Neuronal stem cell (in vitro differentiated cells): ENCODE data around the gene IL36A.

ENCODE experiments used
- DNase-seq: peaks from one replicate; pipeline ENCODE4 v3.0.0-alpha.2; 2013; ENCODE audit warnings: low spot score
- H2AFZ ChIP-seq: one replicate; pipeline ENCODE4 v1.6.1; 2013; ENCODE audit warnings: mild to moderate bottlenecking, low read length, inconsistent platforms
- H2AK5ac ChIP-seq: 2 replicates; pipeline ENCODE4 v1.6.1; 2013; ENCODE audit warnings: low read depth, mild to moderate bottlenecking, inconsistent platforms, low read length, moderate library complexity, mixed read lengths
- H2BK120ac ChIP-seq: 2 replicates; pipeline ENCODE4 v1.6.1; 2013; ENCODE audit warnings: low read depth, mild to moderate bottlenecking, inconsistent platforms, low read length, moderate library complexity, mixed read lengths
- H2BK12ac ChIP-seq: one replicate; pipeline ENCODE4 v1.6.1; 2013; ENCODE audit warnings: low read length, inconsistent platforms
- H2BK15ac ChIP-seq: 2 replicates; pipeline ENCODE4 v1.6.1; 2013; ENCODE audit warnings: mild to moderate bottlenecking, low read length, inconsistent platforms, mixed read lengths
- H2BK5ac ChIP-seq: one replicate; pipeline ENCODE4 v1.6.1; 2013; ENCODE audit warnings: inconsistent platforms, mild to moderate bottlenecking, low read length, moderate library complexity
- H3K14ac ChIP-seq: one replicate; pipeline ENCODE4 v1.6.1; 2013; ENCODE audit warnings: low read length, inconsistent platforms
- H3K18ac ChIP-seq: 2 replicates; pipeline ENCODE4 v1.6.1; 2013; ENCODE audit warnings: low read length, inconsistent platforms
- H3K23ac ChIP-seq: 2 replicates; pipeline ENCODE4 v1.6.1; 2013; ENCODE audit warnings: low read depth, mild to moderate bottlenecking, mixed read lengths, low read length, inconsistent platforms; ENCODE audit not compliant: poor library complexity
- H3K27ac ChIP-seq: replicated peaks from 3 replicates; pipeline ENCODE4 v1.5.1; 2013; ENCODE audit warnings: low read length, inconsistent platforms
- H3K27me3 ChIP-seq, 3 experiments: 2 replicates each; pipeline ENCODE4 v1.6.1; 2013; ENCODE audit warnings: low read length in 3 of 3, mild to moderate bottlenecking in 2 of 3, inconsistent platforms in 1 of 3, low read depth in 1 of 3, mixed read lengths in 1 of 3, moderate library complexity in 1 of 3; ENCODE audit not compliant: control insufficient read depth in 3 of 3, insufficient read depth in 3 of 3
- H3K36me3 ChIP-seq, 2 donors: replicated peaks in 1 of 2; 2 replicates each; pipeline ENCODE4 v1.6.1; 2013; ENCODE audit warnings: low read length in 2 of 2; ENCODE audit not compliant: control insufficient read depth in 2 of 2, insufficient read depth in 2 of 2
- H3K4ac ChIP-seq: 2 replicates; pipeline ENCODE4 v1.6.1; 2013; ENCODE audit warnings: inconsistent platforms, mild to moderate bottlenecking, low read length, moderate library complexity
- H3K4me1 ChIP-seq, 2 donors: 1 replicate in 1 of 2; 2 replicates in 1 of 2; pipeline ENCODE4 v1.6.1; 2013; ENCODE audit warnings: low read length in 2 of 2, low read depth in 1 of 2; ENCODE audit not compliant: control insufficient read depth in 2 of 2, insufficient read depth in 1 of 2
- H3K4me2 ChIP-seq: one replicate; pipeline ENCODE4 v1.6.1; 2013; ENCODE audit warnings: mild to moderate bottlenecking, low read length, inconsistent platforms; ENCODE audit not compliant: insufficient read depth, poor library complexity, severe bottlenecking
- H3K4me3 ChIP-seq, 2 donors: 2 replicates each; pipeline ENCODE4 v1.5.1; 2013; ENCODE audit warnings: low read length in 2 of 2, mild to moderate bottlenecking in 2 of 2, inconsistent platforms in 1 of 2, moderate library complexity in 1 of 2
- H3K79me1 ChIP-seq: one replicate; pipeline ENCODE4 v1.6.1; 2013; ENCODE audit warnings: low read depth, mild to moderate bottlenecking, inconsistent platforms, low read length, moderate library complexity
- H3K9ac ChIP-seq: one replicate; pipeline ENCODE4 v1.6.1; 2013; ENCODE audit warnings: mild to moderate bottlenecking, low read depth, low read length, inconsistent platforms; ENCODE audit not compliant: poor library complexity
- H3K9me3 ChIP-seq, 2 donors: replicated peaks in 1 of 2; 2 replicates each; pipeline versions ENCODE3 to v1.6.1; 2013; ENCODE audit warnings: low read length in 2 of 2, mild to moderate bottlenecking in 2 of 2, inconsistent platforms in 1 of 2, low read depth in 1 of 2, mixed read lengths in 1 of 2, moderate library complexity in 1 of 2; ENCODE audit not compliant: control insufficient read depth in 2 of 2, insufficient read depth in 1 of 2
- H4K8ac ChIP-seq: one replicate; pipeline ENCODE4 v1.6.1; 2013; ENCODE audit warnings: low read depth, mild to moderate bottlenecking, inconsistent platforms, low read length, moderate library complexity
- H4K91ac ChIP-seq: one replicate; pipeline ENCODE4 v1.6.1; 2013; ENCODE audit warnings: low read length, low read depth, mild to moderate bottlenecking, inconsistent platforms; ENCODE audit not compliant: poor library complexity
- WGBS, 2 donors: extraction: QIAGEN DNeasy Blood & Tissue Kit; methylation state at CpG; one replicate each; pipeline ENCODE4 v1.1.7; 2013; ENCODE audit warnings: missing lambda C conversion rate in 2 of 2, mixed read lengths in 1 of 2; ENCODE audit not compliant: insufficient read length in 2 of 2, insufficient replicate concordance in 1 of 2; ENCODE audit errors: extremely low coverage in 2 of 2; 5-methylcytosine and 5-hydroxymethylcytosine counted together

IL36A gene

GRCh38 chr2:113002677-113003076, 2.6 kb upstream of the IL36A start:
- H3K27ac ChIP-seq, result no peak overlapping the region

GRCh38 chr2:113007250-113007649, 2.0 kb downstream of the IL36A start:
- H2BK15ac ChIP-seq, result no peak overlapping the region
- peaks cover 0 to 2% of the 10 kb centered on the region in 2 donors for H3K9me3 ChIP-seq
- no peak overlapping the region for H2AK5ac ChIP-seq
- no peak overlapping the region for H4K8ac ChIP-seq
- no peak for DNase-seq
- H4K91ac ChIP-seq, result no peak overlapping the region
- H3K14ac ChIP-seq, result no peak overlapping the region
- H2BK5ac ChIP-seq, result no peak overlapping the region
- no peak overlapping the region for H3K4ac ChIP-seq
- H3K4me3 ChIP-seq, result no peak overlapping the region
- H2AFZ ChIP-seq, result no peak overlapping the region
- H3K23ac ChIP-seq, result no peak overlapping the region
- H3K79me1 ChIP-seq, result no peaks in the 10 kb centered on the region
- no peak overlapping the region for H3K18ac ChIP-seq
- no peak overlapping the region for H3K4me2 ChIP-seq
- H3K4me1 ChIP-seq, result no peaks in the 10 kb centered on the region
- H2BK120ac ChIP-seq, result no peak overlapping the region
- no peaks in the 10 kb centered on the region for H3K36me3 ChIP-seq
- no peak overlapping the region for H3K27ac ChIP-seq
- H3K9ac ChIP-seq, result no peak overlapping the region
- peaks cover 0 to 14% (median 0%) of the 10 kb centered on the region in 3 experiments for H3K27me3 ChIP-seq
- no CpG with 5 or more reads among the region's 1 CpG for WGBS, 2 donors
- no peak overlapping the region for H2BK12ac ChIP-seq

More at GRCh38 chr2:113002677-113003076, 2.6 kb upstream of the IL36A start:
- Histone ChIP-seq H2BK12ac (no peak overlapping the region), H3K4me3 (no peak overlapping the region), H3K9ac (no peak overlapping the region), H2BK5ac (no peak overlapping the region), H3K4me2 (no peak overlapping the region), H3K36me3 (no peaks in the 10 kb centered on the region), H2BK15ac (no peak overlapping the region), H2BK120ac (no peak overlapping the region), H3K4ac (no peak overlapping the region), H4K91ac (no peak overlapping the region), H2AFZ (no peak overlapping the region), H3K9me3 (peaks cover 0 to 6% of the 10 kb centered on the region in 2 donors), H3K27me3 (peaks cover 0 to 14% (median 0%) of the 10 kb centered on the region in 3 experiments), H2AK5ac (no peak overlapping the region), H3K79me1 (no peaks in the 10 kb centered on the region), H3K18ac (no peak overlapping the region), H4K8ac (no peak overlapping the region), H3K14ac (no peak overlapping the region), H3K23ac (no peak overlapping the region), H3K4me1 (no peaks in the 10 kb centered on the region)
- DNase-seq, result no peak
- WGBS, 2 donors, result no CpG with 5 or more reads among the region's 2 CpGs

GRCh38 chr2:113009622-113010021, 4.4 kb downstream of the IL36A start:
- Histone ChIP-seq H2BK5ac (no peak overlapping the region), H3K9ac (no peak overlapping the region), H3K4me3 (no peak overlapping the region), H2AFZ (no peak overlapping the region), H3K27ac (no peak overlapping the region), H2BK12ac (no peak overlapping the region), H3K27me3 (peaks cover 0 to 13% (median 0%) of the 10 kb centered on the region in 3 experiments), H3K4me1 (peaks cover 0 to 7% of the 10 kb centered on the region in 2 donors), H3K23ac (no peak overlapping the region), H3K4me2 (no peak overlapping the region), H3K9me3 (peaks cover 0 to 2% of the 10 kb centered on the region in 2 donors), H3K14ac (no peak overlapping the region), H2BK15ac (no peak overlapping the region), H3K79me1 (no peaks in the 10 kb centered on the region), H3K4ac (no peak overlapping the region), H3K18ac (no peak overlapping the region), H4K8ac (no peak overlapping the region), H4K91ac (no peak overlapping the region), H3K36me3 (no peaks in the 10 kb centered on the region), H2BK120ac (no peak overlapping the region), H2AK5ac (no peak overlapping the region)
- no CpG with 5 or more reads among the region's 1 CpG for WGBS, 2 donors
- no peak for DNase-seq

GRCh38 chr2:113010088-113010487, 4.8 kb downstream of the IL36A start:
- peaks cover 0 to 8% (median 0%) of the 10 kb centered on the region in 3 experiments for H3K27me3 ChIP-seq
- whole genome bisulfite sequencing, 2 donors, result no CpG with 5 or more reads among the region's 2 CpGs

More at GRCh38 chr2:113010088-113010487, 4.8 kb downstream of the IL36A start:
- Histone ChIP-seq H2BK120ac (no peak overlapping the region), H3K9me3 (peaks cover 0 to 2% of the 10 kb centered on the region in 2 donors), H4K91ac (no peak overlapping the region), H2BK12ac (no peak overlapping the region), H3K4ac (no peak overlapping the region), H3K23ac (no peak overlapping the region), H3K36me3 (no peaks in the 10 kb centered on the region), H2BK5ac (no peak overlapping the region), H3K4me1 (peaks cover 0 to 7% of the 10 kb centered on the region in 2 donors), H2BK15ac (no peak overlapping the region), H3K9ac (no peak overlapping the region), H3K27ac (no peak overlapping the region), H2AFZ (no peak overlapping the region), H3K18ac (no peak overlapping the region), H3K14ac (no peak overlapping the region), H3K4me2 (no peak overlapping the region), H3K4me3 (no peak overlapping the region), H3K79me1 (no peaks in the 10 kb centered on the region), H4K8ac (peak overlapping the region; percentile 29), H2AK5ac (no peak overlapping the region)
- DNase-seq, result no peak
